ENCODE data around the gene FSD1.
"Not testable (repeated sequence)": the region's sequence is repeated elsewhere in the genome, so short reads cannot be mapped to it uniquely, and the experiment has no call there.

The FSD1 gene

DNA sequence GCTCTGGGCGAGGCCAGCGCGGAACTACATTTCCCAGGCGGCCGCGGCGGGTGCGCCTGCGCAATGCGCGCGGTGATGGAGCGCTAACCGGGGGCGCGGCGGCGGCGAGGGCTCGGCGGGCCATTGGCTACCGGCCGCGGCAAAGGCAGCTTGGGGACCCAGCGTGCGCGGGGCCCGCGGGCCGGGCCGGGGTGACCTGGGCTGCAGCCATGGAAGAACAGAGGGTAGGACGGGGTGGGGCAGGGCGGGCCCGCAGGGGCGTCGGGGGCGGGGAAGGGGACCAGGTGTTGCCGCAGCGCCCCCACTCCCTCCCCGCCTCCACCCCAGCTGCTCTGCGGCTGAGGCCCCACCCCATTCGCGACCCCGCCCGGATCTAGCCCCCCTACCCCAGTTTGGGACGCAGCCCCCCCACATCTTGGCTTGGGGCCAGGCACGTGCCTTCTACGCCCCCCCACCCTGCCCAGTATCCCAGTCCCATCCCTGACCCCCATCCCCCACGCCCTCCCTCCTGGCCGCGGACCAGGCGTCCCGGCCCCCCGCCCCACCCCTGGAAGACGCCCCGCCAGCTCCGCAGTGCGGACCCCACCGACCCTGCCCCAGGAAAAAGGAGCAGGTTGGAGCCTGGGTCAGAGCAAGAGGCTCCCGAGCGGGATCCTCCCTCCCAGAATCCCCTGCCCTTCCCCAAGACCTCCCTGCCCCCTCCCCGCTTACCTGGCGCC, at the start of gene FSD1:
Gene FSD1 (plus strand): TSS at position 61 of the 719 bp plus-strand sequence. CDS start 149 bp downstream, at position 210.
- peak; percentile 24 to 27 for DNase-seq (ENCODE audit: low read depth in 2 of 2, low spot score in 1 of 2)

DNA sequence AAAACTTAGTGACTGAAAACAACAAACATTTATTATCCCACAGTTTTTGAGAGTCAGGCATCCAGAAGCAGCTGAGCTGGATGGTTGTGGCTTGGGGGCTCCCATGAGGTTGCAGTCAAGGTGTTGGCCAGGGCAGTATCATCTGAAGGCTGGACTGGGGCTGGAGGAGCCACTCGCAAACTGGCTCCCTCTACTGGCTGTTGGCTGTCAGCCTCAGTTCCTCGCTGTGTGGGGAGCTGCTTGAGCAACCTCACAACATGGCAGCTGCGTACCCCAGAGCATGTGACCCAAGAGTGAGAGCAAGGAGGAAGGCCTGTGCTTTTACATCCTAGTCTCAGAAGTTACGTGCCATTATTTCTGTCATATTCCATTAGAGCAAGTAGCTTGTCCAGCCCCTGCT, 47.8 kb upstream of the FSD1 start:
- no peak for DNase-seq (ENCODE audit: low read depth in 2 of 2, low spot score in 1 of 2)

GRCh38 chr19:4257025-4257424, 47.4 kb upstream of the FSD1 start:
- DNase-seq (ENCODE audit: low read depth in 2 of 2, low spot score in 1 of 2) = no peak

- DNase-seq (ENCODE audit: low read depth in 2 of 2, low spot score in 1 of 2) = no peak
Measured at GRCh38 chr19:4258181-4258580, 46.2 kb upstream of the FSD1 start.

- DNase-seq (ENCODE audit: low read depth in 2 of 2, low spot score in 1 of 2) = no peak
Measured at GRCh38 chr19:4260613-4261191, 43.7 kb upstream of the FSD1 start.

- no peak for DNase-seq (ENCODE audit: low read depth in 2 of 2, low spot score in 1 of 2)
Measured at GRCh38 chr19:4264812-4265211, 39.6 kb upstream of the FSD1 start.

DNA sequence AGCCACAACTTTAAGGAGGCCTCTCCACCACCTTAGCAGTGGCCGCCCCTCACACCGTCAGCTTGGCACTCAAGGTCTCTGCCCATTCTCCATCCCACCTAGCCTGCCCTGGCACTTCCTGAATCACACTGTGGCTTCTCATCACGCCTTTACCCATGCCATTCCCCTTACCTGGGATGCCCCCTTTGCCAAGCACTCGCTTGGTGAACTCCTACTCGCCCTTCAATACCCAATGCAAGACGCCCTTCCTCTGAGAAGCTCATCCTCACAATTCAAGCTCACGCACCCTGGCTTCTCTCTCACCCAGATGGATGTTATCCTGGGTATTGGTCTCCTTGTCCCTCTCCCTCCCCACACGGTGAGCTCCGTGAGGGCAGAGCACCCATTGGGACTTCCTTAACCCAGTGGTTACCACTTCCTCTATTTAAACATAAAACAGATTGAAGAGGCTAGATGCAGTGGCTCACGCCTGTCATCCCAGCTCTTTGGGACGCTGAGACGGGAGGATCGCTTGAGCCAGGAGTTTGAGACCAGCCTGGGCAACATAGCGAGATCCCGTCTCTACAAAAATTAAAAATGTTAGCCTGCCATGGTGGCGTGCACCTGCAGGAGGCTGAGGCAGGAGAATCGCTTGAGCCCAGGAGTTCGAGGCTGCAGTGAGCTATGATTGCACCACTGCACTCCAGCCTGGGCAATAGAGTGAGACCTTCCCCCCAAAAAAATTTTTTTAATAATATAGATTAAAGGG, 38.0 kb upstream of the FSD1 start:
- DNase-seq (ENCODE audit: low read depth in 2 of 2, low spot score in 1 of 2) = no peak

DNA sequence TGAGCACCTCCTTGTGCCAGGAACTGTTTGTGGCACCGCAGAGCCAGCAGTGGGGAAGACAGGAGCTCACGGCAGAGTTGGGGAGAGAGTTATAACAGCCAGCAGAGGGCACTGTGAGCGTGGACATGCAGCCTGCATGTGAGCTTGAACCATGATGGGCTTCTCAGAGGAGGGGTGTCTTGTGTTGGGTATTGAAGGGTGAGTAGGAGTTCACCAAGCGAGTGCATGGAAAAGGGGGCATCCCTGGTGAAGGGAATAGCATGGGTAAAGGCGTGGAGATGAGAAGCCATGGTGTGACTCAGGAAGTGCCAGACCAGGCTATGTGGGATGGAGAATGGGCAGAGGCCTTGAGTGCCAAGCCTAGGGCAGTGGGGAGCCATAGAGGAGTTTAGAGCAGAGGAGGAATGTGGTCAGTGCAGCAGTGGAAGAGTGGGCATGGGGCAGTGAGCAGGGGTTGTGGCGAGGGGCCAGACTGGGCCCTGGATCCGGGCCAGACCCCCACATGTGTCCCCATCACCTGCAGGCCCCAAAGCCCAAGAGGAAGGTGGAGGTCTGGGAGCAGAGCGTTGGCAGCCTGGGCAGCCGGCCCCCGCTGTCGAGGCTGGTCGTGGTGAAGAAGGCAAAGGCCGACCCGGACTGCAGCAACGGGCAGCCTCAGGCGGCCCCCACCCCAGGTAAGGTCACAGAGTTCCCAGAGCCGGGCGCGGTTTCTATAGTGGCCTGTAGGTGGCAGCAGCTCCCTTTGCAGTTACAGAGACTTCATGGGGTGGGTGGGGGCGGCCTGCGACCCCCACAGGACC, 37.1 kb upstream of the FSD1 start:
- DNase-seq (ENCODE audit: low read depth in 2 of 2, low spot score in 1 of 2) = peak; percentile 32 to 43

- no peak for DNase-seq (ENCODE audit: low read depth in 2 of 2, low spot score in 1 of 2)
Measured at GRCh38 chr19:4267901-4268815, 36.2 kb upstream of the FSD1 start.

DNA sequence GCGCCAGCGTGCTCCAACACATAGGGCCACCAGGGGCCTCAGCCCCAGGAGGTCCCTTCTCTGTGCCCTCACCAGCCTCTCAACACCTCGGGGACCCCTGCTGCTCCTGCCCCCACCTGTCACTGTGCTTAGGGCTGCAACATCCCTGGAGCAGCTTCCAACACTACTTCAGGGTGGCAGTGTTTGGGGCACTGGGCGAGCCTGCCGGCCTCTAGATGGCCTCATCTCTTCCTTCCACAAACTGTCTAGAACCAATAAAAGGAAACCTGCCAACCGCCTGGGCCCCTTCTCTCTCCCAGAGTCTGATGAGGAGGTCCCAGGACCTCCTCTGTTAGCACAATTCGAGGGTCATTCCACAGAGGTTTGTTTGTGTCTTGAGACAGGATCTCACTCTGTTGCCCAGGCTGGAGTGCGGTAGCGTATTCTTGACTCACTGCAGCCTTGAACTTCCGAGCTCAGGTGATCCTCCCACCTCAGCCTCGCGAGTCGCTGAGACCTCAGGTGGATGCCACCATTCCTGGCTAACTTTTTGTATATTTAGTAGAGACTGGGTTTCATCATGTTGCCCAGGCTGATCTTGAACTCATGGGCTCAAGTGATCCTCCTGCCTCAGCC, 35.5 kb upstream of the FSD1 start:
- no peak for DNase-seq (ENCODE audit: low read depth in 2 of 2, low spot score in 1 of 2)

GRCh38 chr19:4272894-4273293, 31.5 kb upstream of the FSD1 start:
- no peak for DNase-seq (ENCODE audit: low read depth in 2 of 2, low spot score in 1 of 2)

- DNase-seq (ENCODE audit: low read depth in 2 of 2, low spot score in 1 of 2) = not testable (repeated sequence)
Measured at GRCh38 chr19:4274321-4274686, 30.1 kb upstream of the FSD1 start.

DNA sequence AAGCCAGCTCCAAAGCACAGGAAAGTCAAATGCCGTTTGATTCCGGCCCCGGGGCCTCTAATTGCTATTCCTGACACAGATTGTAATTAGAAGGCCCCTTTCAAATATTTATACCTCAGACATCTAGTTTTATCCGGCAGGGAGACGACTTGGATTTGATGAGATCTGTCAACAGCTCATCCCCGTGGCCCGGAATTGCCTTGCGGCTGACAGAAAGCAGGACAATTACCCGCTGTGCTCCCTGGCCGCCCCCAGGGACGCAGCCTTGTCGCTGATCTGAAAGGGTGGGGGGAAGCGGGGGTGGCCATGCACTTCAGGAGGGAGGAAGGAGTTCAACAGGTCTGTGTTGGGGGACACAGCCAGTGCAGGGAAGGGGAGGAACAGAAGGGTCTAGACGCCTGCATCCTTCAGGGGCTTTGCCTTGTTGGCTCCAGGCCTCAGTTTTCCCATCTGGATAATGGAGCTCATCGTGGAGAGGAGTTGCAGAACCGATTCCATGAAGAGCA, 27.2 kb upstream of the FSD1 start:
- DNase-seq (ENCODE audit: low read depth in 2 of 2, low spot score in 1 of 2) = no peak

GRCh38 chr19:4278010-4278409, 26.4 kb upstream of the FSD1 start:
- DNase-seq (ENCODE audit: low read depth in 2 of 2, low spot score in 1 of 2) = no peak

DNA sequence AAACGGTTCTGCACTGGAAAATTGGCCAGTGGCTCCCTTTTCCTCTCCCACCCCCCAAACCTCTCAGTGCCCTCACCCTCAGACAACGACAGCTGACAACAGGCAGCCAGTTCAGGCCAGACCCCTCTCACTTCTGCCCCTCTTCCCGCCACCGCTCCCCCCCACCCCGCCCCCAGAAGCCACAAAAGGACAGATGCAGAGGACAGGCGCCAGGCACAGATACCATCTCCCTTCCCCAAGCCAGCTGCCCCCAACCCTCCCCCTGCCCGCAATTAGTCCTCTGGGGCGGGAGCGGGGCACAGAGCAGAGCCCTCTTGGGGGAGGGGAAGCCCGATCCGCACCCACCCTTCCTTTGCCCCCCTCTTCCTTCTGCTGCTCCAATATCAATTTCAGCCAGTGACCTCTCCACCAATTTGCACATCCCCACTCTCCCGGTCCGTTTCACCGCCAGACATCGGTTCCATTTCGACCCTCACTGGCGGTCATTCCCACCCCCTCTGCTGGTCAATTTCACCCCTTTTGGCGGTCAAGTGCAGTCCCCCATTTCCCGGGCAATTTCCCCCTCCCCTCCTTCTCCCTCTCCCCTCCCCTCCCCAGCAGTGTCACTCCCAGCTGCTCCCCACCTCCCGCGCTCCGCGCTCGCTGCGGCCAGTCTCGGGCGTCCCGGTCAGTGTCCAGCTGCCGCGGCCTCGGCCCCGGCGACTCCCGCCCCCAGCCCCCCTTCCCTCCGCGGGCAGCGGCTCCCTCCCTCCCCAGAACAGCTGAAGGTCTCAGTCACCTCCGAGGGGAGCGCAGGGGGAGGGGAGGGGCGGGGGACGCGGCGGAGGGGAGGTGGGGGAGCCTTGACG, 25.8 kb upstream of the FSD1 start, which contains the start of gene SHD:
Gene SHD (plus strand): TSS at position 848 of the 848 bp plus-strand sequence. CDS start 798 bp downstream, outside the sequence.
- no peak for DNase-seq (ENCODE audit: low read depth in 2 of 2, low spot score in 1 of 2)

DNA sequence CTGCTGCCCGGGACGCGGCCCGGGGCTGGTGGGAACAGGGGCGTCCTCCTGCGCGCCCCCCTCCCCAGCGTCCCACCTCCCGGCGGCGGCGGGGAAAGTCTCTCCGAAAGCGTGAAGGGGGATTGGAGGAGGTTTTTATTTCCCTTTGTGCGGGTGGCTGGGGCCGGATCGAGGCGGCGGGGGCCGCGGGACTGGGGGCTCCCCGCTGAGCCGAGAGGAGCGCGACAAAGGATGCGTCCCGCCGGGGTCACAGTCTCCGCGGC, 25.2 kb upstream of the FSD1 start:
- no peak for DNase-seq (ENCODE audit: low read depth in 2 of 2, low spot score in 1 of 2)

GRCh38 chr19:4279530-4280422, 24.6 kb upstream of the FSD1 start:
- no peak for DNase-seq (ENCODE audit: low read depth in 2 of 2, low spot score in 1 of 2)

All from stimulated activated CD8-positive, alpha-beta memory T cell treated with anti-CD3 and anti-CD28 coated beads, Interleukin-4, amount 100 ng/mL, for 4 hours (primary cell).